WTC11 (cell line): ENCODE data around the gene CATSPERB. TPM values are rescaled to one million over a fixed set of nuclear protein-coding genes. Genes with fewer than 3 reads are reported as not detected.

Experiments used
- ATAC-seq: fragments of 200-7000 bp; cut with Tn5 transposase; 2 replicates; pipeline ENCODE4 v1.10.0; 2021; ENCODE audit warnings: mild to moderate bottlenecking, moderate library complexity
- CTCF ChIA-PET: fragments of 300-600 bp; sonication (Branson Sonifier 250); formaldehyde crosslinking; loops from one replicate; lab custom pipeline; 2021; ENCODE audit warnings: antibody characterized with exemption; lab: Charles Lee
- POLR2A ChIA-PET: fragments of 350-600 bp; sonication (Branson Sonifier 250); formaldehyde crosslinking; loops from one replicate; lab custom pipeline; 2021; ENCODE audit warnings: antibody characterized with exemption; lab: Charles Lee
- DNase-seq: peaks from one replicate; pipeline ENCODE4 v3.0.0; 2021; ENCODE audit warnings: low spot score
- H3K27ac Mint-ChIP-seq: 2 replicates; pipeline ENCODE4 v1.8.0; 2021; ENCODE audit warnings: mixed read lengths
- H3K27me3 Mint-ChIP-seq: 2 replicates; pipeline ENCODE4 v1.8.0; 2021; ENCODE audit warnings: low read depth, mild to moderate bottlenecking, moderate library complexity, mixed read lengths
- H3K36me3 Mint-ChIP-seq: 2 replicates; pipeline ENCODE4 v1.8.0; 2021; ENCODE audit warnings: mixed read lengths
- H3K4me1 Mint-ChIP-seq: 2 replicates; pipeline ENCODE4 v1.8.0; 2022; ENCODE audit warnings: mixed read lengths
- H3K4me3 Mint-ChIP-seq: 2 replicates; pipeline ENCODE4 v1.8.0; 2021; ENCODE audit warnings: mild to moderate bottlenecking, moderate library complexity, mixed read lengths
- H3K9me3 Mint-ChIP-seq: 2 replicates; pipeline ENCODE4 v1.8.0; 2021; ENCODE audit warnings: mixed read lengths
- FOXJ3 ChIP-seq: sonication (generic); formaldehyde crosslinking; IDR thresholded peaks from 2 replicates; pipeline ENCODE4 v1.9.0; 2021; ENCODE audit warnings: missing genetic modification reagents, mild to moderate bottlenecking, borderline replicate concordance
- GTF2I ChIP-seq: fragments of 250-450 bp; sonication (Bioruptor Pico); conservative IDR thresholded peaks from 2 replicates; pipeline ENCODE4 v1.4.0; 2021; ENCODE audit warnings: mild to moderate bottlenecking
- NFE2L1 ChIP-seq: sonication (generic); formaldehyde crosslinking; IDR thresholded peaks from 2 replicates; pipeline ENCODE4 v1.8.1; 2023; ENCODE audit warnings: missing genetic modification reagents
- PRRX2 ChIP-seq: fragments of 250-450 bp; sonication (Bioruptor Pico); IDR thresholded peaks from 2 replicates; pipeline ENCODE4 v1.8.0; 2021; ENCODE audit warnings: mild to moderate bottlenecking
- SP1 ChIP-seq: sonication (generic); formaldehyde crosslinking; conservative IDR thresholded peaks from 2 replicates; pipeline ENCODE4 v1.8.1; 2022; ENCODE audit warnings: missing genetic modification reagents
- TCF7 ChIP-seq: sonication (generic); formaldehyde crosslinking; IDR thresholded peaks from 2 replicates; pipeline ENCODE4 v1.8.0; 2022; ENCODE audit warnings: mild to moderate bottlenecking, low read depth, missing genetic modification reagents, moderate library complexity
- TP53 ChIP-seq: sonication (generic); formaldehyde crosslinking; IDR thresholded peaks from 2 replicates; pipeline ENCODE4 v1.8.1; 2023; ENCODE audit warnings: mild to moderate bottlenecking, missing genetic modification reagents
- ZBTB21 ChIP-seq: sonication (generic); formaldehyde crosslinking; IDR thresholded peaks from 2 replicates; pipeline ENCODE4 v1.8.1; 2023; ENCODE audit warnings: mild to moderate bottlenecking, missing genetic modification reagents, borderline replicate concordance
- ZNF416 ChIP-seq: fragments of 250-450 bp; sonication (Bioruptor Pico); IDR thresholded peaks from 2 replicates; pipeline ENCODE4 v1.9.0; 2021; ENCODE audit warnings: mild to moderate bottlenecking, inconsistent platforms
- ZNF423 ChIP-seq: fragments of 250-450 bp; sonication (Bioruptor Pico); IDR thresholded peaks from 2 replicates; pipeline ENCODE4 v2.1.2; 2022; ENCODE audit warnings: mild to moderate bottlenecking, moderate library complexity
- ZNF671 ChIP-seq: fragments of 250-450 bp; sonication (Bioruptor Pico); IDR thresholded peaks from 2 replicates; pipeline ENCODE4 v1.8.0; 2021; ENCODE audit warnings: mild to moderate bottlenecking
- total RNA-seq: library from RNA; stranded (reverse); gene quantifications from 3 replicates; pipeline ENCODE4 v1.2.3, GENCODE V29; 2021
- TF ChIP-seq, protein P1 (sequence below): sonication (generic); formaldehyde crosslinking; IDR thresholded peaks from 2 replicates; pipeline ENCODE4 v1.8.1; 2022; ENCODE audit warnings: missing genetic modification reagents, borderline replicate concordance
- TF ChIP-seq, protein P2 (sequence below): sonication (generic); formaldehyde crosslinking; IDR thresholded peaks from 2 replicates; pipeline ENCODE4 v1.8.1; 2022; ENCODE audit warnings: low read depth, missing genetic modification reagents, borderline replicate concordance
- TF ChIP-seq, protein P3 (sequence below): sonication (generic); formaldehyde crosslinking; IDR thresholded peaks from 2 replicates; pipeline ENCODE4 v1.8.0; 2022; ENCODE audit warnings: mild to moderate bottlenecking, missing genetic modification reagents
- TF ChIP-seq, protein P4 (sequence below): fragments of 200-600 bp; IDR thresholded peaks from 2 replicates; pipeline ENCODE4 v1.8.0; 2022; ENCODE audit warnings: antibody characterized with exemption
- TF ChIP-seq, protein P5 (sequence below): sonication (generic); formaldehyde crosslinking; IDR thresholded peaks from 2 replicates; pipeline ENCODE4 v1.8.0; 2022; ENCODE audit warnings: mild to moderate bottlenecking, missing genetic modification reagents
- TF ChIP-seq, protein P6 (sequence below): fragments of 250-450 bp; sonication (Bioruptor Pico); IDR thresholded peaks from 2 replicates; pipeline ENCODE4 v2.1.2; 2022; ENCODE audit warnings: mild to moderate bottlenecking, moderate library complexity
- TF ChIP-seq, protein P7 (sequence below): sonication (generic); formaldehyde crosslinking; IDR thresholded peaks from 2 replicates; pipeline ENCODE4 v1.8.1; 2023; ENCODE audit warnings: mild to moderate bottlenecking, missing genetic modification reagents, borderline replicate concordance
- TF ChIP-seq, protein P8 (sequence below): fragments of 250-450 bp; sonication (Bioruptor Pico); conservative IDR thresholded peaks from 2 replicates; pipeline ENCODE4 v1.9.0; 2021; ENCODE audit warnings: mild to moderate bottlenecking

The CATSPERB gene
- total RNA-seq, 1 experiment from 2014 or later = 0.11 TPM

DNA sequence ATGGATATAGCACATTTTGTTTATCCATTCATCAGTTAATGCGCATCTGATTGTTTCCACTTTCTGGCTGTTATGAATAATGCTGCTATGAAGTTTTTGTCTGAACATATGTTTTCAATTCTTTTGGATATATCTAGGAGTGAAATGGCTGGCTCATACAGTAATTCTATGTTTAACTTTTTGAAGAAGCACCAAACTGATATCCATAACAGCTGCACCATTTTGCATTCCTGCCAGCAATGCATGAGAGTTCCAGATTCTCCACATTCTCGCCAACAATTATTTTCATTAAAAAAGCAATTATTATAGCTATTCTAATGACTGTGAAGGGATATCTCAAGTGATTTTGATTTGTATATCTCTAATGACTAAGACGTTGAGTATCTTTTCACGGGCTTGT lies 131.9 kb downstream of the CATSPERB start:
- TF ChIP-seq ZNF671 (CRISPR knock-in tag) (no peak), NFE2L1 (CRISPR knock-in tag) (no peak), ZNF416 (no peak), ZNF423 (CRISPR knock-in tag) (no peak), TP53 (CRISPR knock-in tag) (no peak), ZBTB21 (no peak), TCF7 (CRISPR knock-in tag) (no peak), GTF2I (CRISPR knock-in tag) (no peak), FOXJ3 (no peak), SP1 (no peak), PRRX2 (CRISPR knock-in tag) (no peak)
- TF ChIP-seq, protein P1, sequence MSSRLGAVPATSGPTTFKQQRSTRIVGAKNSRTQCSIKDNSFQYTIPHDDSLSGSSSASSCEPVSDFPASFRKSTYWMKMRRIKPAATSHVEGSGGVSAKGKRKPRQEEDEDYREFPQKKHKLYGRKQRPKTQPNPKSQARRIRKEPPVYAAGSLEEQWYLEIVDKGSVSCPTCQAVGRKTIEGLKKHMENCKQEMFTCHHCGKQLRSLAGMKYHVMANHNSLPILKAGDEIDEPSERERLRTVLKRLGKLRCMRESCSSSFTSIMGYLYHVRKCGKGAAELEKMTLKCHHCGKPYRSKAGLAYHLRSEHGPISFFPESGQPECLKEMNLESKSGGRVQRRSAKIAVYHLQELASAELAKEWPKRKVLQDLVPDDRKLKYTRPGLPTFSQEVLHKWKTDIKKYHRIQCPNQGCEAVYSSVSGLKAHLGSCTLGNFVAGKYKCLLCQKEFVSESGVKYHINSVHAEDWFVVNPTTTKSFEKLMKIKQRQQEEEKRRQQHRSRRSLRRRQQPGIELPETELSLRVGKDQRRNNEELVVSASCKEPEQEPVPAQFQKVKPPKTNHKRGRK (CRISPR knock-in tag) = no peak
- TF ChIP-seq, protein P2, sequence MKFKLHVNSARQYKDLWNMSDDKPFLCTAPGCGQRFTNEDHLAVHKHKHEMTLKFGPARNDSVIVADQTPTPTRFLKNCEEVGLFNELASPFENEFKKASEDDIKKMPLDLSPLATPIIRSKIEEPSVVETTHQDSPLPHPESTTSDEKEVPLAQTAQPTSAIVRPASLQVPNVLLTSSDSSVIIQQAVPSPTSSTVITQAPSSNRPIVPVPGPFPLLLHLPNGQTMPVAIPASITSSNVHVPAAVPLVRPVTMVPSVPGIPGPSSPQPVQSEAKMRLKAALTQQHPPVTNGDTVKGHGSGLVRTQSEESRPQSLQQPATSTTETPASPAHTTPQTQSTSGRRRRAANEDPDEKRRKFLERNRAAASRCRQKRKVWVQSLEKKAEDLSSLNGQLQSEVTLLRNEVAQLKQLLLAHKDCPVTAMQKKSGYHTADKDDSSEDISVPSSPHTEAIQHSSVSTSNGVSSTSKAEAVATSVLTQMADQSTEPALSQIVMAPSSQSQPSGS = no peak
- TF ChIP-seq, protein P3, sequence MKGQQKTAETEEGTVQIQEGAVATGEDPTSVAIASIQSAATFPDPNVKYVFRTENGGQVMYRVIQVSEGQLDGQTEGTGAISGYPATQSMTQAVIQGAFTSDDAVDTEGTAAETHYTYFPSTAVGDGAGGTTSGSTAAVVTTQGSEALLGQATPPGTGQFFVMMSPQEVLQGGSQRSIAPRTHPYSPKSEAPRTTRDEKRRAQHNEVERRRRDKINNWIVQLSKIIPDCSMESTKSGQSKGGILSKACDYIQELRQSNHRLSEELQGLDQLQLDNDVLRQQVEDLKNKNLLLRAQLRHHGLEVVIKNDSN (CRISPR knock-in tag) = no peak
- TF ChIP-seq, protein P4, sequence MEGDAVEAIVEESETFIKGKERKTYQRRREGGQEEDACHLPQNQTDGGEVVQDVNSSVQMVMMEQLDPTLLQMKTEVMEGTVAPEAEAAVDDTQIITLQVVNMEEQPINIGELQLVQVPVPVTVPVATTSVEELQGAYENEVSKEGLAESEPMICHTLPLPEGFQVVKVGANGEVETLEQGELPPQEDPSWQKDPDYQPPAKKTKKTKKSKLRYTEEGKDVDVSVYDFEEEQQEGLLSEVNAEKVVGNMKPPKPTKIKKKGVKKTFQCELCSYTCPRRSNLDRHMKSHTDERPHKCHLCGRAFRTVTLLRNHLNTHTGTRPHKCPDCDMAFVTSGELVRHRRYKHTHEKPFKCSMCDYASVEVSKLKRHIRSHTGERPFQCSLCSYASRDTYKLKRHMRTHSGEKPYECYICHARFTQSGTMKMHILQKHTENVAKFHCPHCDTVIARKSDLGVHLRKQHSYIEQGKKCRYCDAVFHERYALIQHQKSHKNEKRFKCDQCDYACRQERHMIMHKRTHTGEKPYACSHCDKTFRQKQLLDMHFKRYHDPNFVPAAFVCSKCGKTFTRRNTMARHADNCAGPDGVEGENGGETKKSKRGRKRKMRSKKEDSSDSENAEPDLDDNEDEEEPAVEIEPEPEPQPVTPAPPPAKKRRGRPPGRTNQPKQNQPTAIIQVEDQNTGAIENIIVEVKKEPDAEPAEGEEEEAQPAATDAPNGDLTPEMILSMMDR = no peak
- TF ChIP-seq, protein P5, sequence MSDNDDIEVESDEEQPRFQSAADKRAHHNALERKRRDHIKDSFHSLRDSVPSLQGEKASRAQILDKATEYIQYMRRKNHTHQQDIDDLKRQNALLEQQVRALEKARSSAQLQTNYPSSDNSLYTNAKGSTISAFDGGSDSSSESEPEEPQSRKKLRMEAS (CRISPR knock-in tag) = no peak
- TF ChIP-seq, protein P6, sequence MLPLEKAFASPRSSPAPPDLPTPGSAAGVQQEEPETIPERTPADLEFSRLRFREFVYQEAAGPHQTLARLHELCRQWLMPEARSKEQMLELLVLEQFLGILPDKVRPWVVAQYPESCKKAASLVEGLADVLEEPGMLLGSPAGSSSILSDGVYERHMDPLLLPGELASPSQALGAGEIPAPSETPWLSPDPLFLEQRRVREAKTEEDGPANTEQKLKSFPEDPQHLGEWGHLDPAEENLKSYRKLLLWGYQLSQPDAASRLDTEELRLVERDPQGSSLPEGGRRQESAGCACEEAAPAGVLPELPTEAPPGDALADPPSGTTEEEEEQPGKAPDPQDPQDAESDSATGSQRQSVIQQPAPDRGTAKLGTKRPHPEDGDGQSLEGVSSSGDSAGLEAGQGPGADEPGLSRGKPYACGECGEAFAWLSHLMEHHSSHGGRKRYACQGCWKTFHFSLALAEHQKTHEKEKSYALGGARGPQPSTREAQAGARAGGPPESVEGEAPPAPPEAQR (CRISPR knock-in tag) = no peak
- TF ChIP-seq, protein P7, sequence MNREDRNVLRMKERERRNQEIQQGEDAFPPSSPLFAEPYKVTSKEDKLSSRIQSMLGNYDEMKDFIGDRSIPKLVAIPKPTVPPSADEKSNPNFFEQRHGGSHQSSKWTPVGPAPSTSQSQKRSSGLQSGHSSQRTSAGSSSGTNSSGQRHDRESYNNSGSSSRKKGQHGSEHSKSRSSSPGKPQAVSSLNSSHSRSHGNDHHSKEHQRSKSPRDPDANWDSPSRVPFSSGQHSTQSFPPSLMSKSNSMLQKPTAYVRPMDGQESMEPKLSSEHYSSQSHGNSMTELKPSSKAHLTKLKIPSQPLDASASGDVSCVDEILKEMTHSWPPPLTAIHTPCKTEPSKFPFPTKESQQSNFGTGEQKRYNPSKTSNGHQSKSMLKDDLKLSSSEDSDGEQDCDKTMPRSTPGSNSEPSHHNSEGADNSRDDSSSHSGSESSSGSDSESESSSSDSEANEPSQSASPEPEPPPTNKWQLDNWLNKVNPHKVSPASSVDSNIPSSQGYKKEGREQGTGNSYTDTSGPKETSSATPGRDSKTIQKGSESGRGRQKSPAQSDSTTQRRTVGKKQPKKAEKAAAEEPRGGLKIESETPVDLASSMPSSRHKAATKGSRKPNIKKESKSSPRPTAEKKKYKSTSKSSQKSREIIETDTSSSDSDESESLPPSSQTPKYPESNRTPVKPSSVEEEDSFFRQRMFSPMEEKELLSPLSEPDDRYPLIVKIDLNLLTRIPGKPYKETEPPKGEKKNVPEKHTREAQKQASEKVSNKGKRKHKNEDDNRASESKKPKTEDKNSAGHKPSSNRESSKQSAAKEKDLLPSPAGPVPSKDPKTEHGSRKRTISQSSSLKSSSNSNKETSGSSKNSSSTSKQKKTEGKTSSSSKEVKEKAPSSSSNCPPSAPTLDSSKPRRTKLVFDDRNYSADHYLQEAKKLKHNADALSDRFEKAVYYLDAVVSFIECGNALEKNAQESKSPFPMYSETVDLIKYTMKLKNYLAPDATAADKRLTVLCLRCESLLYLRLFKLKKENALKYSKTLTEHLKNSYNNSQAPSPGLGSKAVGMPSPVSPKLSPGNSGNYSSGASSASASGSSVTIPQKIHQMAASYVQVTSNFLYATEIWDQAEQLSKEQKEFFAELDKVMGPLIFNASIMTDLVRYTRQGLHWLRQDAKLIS (CRISPR knock-in tag) = no peak
- TF ChIP-seq, protein P8, sequence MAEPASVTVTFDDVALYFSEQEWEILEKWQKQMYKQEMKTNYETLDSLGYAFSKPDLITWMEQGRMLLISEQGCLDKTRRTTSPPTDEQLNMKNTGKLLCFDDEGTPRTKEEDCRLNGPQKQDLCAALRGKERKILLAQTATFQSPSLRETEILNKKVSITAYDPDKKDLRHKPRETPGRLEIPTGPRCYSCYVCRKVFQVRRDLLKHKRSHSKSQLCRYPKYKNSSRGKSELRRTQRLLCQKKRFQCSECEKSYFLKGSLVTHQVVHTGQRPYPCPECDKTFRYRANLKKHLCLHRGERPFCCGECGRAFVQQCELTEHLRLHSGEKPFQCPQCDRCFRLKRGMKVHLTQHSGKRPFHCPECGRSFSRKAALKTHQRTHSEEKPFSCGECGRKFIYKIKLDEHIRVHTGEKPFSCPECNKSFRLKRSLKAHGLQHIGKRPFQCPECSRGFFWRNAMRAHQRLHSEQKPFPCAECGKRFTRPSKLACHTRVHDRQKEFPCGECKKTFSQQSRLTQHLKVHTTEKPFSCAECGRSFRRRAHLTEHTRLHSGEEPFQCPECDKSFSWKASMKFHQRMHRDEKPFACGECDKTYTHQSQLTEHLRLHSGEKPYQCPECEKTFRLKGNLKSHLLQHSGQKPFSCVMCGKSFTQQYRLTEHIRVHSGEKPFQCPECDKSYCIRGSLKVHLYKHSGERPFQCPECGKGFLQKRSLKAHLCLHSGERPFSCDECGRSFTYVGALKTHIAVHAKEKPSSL (CRISPR knock-in tag) = no peak
- ATAC-seq (no peak), DNase-seq (no peak)
- H3K4me1 Mint-ChIP-seq = no peaks in the 10 kb centered on the region
- H3K36me3 Mint-ChIP-seq = peaks cover 10% of the 10 kb centered on the region
- no peak overlapping the region for H3K4me3 Mint-ChIP-seq
- peaks cover 3% of the 10 kb centered on the region; the same call in 1 of the 2 replicates for H3K27me3 Mint-ChIP-seq
- ChIA-PET POLR2A (no interaction called here), CTCF (no interaction called here)
- no peak overlapping the region for H3K27ac Mint-ChIP-seq
- H3K9me3 Mint-ChIP-seq = peaks cover 17% of the 10 kb centered on the region
